NCI-H526 (cell line): Measurements from ENCODE around the gene CTRB2.

Source experiments
- DNase-seq, 2 experiments: peaks; one replicate each; lab custom pipeline; 2025; lab: John Stamatoyannopoulos, UW

The CTRB2 gene

DNA sequence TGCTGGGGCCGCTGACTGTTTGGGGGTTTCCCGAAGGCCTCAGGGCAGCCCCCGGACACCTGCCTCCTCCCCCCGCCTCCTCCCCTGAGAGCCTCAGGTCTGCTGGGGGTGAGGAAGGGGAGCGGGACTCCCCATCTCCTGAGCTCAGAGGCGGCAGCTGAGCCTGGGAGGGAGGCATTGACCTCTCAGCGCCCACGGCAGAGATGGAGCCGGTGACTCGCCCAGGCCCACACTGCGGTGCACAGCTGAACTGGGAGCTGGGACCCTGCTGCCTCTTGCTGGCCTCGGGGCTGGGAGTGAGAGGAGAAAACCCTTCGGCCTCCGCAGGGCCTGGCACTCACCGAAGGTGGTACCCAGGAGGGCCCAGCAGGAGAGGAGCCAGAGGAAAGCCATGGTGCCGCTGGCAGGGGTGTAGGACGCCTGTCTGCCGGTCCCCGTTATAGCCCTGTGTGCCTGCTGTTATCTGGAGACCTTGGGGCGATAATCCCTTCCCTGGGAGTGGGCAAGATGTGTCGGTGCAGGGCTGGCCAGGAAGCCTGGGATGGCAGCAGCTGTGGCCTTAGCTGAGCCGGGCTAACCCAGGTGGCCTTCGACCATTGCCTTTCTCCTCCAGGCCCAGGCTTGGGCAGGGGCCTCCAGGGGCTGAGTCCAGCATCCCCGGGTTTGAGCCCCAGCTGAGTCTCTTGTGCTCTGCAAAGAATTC is at the start of gene CTRB2:
Gene CTRB2, minus strand, starts transcription at position 413 of the 703 bp plus-strand sequence. Its CDS starts 20 bp downstream, at position 393.
- DNase-seq: no peak

DNA sequence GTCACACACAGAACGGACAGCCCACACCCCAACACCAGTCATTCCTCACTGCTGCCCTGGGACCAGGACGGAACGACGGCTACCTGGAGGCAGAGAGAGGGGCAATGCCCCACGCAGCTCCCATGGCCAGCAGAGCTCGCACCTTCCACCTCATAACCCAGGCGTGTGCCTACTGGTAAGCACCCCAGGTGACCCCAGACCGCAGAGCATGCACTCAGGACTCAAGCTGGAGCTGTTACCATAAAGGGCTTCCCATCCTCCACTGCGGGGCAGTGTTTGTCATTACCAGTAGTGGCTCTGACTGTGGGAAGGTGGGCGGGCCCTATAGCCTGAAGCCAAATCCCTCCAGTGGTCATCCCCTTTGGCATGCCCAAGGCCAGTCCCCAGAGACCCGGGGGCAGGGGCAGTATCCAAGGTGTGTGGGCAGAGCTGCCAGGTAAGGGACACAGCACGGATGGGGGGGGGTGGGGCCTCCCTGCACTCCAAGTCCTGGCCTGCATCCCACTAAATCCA is 49.2 kb upstream of the CTRB2 start:
- no peak for DNase-seq

DNA sequence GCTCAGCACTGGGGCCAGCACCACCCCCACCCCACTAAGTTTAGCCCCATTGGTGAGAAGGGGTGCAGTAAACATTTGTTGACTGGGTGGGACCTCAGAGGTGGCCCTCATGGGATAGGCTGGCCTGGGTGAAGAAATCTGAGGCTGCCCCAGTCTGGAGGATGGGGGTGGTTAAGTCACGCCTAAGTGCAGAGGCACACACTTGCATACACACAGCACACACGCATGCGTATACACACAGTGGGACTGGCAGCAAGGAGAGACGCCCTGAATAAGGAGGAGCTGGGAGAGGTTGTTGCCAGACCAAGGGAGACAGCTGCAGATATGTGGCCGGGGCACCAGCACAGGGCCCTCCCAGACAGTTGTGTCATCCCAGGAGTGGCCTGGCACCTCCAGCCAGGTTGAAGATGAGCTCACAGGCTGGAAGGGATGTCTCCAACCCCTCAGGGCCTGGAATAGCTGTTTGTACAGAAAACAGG is 47.4 kb upstream of the CTRB2 start:
- peak in 1 of 2 experiments; percentile 13 for DNase-seq

DNA sequence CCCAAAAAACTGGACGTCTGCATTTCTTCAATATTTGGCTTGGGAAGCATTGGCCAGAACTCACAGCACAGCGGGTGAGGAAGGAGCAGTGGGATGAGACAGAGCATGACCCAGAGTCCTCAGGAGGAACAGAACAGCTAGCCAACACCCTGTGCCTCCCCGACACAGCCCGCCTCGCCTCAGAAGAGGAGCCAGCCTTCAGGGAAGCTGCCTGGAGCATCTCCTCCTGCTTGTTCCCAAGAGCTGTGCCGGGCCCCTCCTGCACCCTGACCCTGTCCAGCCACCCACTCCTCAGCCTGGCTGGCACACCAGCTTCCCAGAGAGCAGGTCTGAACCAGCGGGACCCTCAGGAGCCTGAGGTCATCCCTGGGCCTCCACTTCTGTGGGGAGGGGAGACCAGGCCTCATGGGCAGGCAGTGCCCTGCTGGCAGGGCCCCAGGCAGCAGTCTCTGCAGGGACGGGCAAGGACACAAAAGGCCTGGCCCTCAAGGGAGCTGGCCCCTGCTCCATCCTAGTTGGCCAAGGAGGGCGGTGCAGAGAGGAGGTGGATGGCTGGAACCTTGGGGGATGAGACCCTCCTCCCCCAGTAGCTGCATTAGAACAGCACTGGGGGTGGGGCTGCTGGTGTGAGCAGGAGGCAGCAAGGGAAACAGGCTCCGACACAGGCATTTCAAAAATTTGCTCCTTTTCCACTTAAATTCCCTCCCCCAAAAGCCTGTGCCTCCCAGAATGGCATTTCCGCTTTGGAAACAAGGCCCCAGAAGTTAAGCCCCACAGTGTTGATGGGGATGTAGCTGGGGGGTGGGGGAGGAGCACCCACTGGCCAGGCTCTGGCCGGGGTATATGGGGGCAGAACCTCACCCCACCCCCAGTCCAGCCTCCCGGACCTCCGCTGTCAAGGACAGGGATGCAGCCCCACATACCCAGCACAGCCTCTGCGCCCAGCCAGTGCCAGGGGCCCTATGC is 46.3 kb upstream of the CTRB2 start:
- no peak for DNase-seq

DNA sequence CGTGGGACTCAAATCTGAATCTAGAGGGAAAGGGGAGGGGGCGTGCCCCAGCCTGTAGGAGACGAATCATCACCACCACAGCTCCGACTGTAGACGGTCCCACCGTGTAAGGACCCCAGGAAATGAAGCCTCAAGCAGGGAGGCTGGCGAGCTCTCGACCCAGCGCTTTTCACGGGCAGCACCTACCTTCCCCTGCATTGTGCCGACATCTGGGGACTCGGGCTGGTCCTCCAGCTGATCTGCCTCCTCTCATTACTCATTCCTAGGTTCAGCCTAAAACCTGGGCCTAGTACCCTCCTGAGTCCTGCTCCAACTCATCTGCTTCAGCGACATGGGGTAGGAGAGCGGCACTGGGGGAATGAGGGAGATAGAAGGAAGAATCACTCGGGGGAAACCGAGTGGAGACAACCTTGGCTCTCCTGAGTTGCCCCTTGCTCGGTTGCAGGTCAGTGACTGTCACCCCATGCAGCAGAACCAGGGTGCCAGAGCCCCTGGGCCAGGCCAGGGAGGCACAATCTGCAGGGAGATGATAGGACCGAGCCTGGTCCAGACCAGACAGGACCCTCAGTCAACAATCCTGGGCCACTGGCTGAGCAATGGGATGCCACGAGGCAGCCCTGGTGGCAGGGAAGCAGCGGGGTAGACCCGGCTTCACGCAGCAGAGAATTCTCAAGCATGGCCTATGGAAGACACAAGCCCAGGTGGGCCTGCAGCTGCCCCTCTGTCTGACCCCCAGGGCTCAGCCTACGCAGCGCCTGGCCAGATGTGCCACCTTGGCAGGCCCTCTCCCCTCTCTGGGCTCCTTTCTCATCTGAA is 45.3 kb upstream of the CTRB2 start:
- DNase-seq: no peak

DNA sequence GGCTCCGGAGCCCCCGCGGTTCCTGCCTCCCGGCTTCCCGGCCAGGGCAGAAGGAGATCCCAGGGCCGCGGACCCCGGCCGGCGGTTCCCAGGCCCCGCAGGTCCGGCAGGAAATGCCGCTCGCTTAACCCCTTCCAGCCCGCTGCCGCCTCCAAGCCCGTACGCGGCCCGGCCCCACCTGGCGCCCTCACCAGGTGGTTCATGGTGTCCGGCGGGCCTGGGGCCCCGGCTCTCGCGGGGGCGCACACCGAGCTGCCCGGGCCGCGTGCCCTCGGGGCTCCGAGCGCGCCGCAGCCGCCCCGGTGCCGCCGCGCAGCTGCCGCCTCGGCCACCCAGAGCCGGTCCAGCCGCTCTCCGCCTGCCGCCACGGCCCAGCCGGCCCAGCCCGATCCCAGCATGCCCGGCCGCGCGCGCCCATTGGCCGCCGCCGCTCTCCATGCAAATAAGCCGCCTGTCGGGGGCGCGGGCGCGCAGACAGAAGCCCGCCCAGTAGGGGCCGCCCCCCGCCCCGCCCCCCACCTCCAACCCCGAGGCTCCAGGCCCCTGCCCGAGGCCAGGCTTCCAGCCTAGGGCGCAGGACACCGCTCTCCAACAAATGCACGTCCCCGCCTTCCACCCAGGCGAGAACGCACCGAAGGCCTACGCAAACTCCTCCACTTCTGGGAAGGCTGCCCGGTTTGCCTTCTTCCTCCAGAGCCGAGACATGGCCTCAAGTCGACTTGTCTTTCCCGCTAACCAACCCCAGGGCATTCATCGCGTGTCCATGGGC is 44.5 kb upstream of the CTRB2 start, which contains the start of gene BCAR1:
Gene BCAR1, minus strand, starts transcription at position 345 of the 769 bp plus-strand sequence. Its CDS starts 142 bp downstream, at position 203.
- peak; percentile 18 to 83 for DNase-seq

DNA sequence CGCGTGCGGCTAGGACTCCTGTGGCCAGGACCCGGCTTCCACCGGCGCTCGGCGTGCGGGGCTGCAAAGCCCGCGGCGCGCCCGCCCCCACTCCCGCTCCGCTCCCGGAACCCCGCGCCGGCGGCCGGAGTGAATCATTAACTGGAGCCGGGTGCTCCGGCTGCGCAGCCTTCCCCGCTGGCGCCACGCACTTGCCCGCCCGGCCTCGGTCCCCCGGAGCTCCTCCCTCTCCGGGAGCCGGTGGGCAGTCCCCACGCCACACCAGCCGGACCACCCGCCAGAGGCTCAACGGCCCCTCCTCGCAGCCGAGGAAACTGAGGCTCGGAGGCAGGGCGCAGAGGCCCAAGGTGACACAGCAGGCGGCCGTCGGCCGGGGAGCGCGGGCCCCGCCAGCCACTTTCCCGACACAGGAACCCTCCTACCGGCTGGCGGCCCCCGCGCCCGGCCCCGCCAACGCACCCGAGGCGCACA is 43.9 kb upstream of the CTRB2 start:
- DNase-seq: peak in 1 of 2 experiments; percentile 50

DNA sequence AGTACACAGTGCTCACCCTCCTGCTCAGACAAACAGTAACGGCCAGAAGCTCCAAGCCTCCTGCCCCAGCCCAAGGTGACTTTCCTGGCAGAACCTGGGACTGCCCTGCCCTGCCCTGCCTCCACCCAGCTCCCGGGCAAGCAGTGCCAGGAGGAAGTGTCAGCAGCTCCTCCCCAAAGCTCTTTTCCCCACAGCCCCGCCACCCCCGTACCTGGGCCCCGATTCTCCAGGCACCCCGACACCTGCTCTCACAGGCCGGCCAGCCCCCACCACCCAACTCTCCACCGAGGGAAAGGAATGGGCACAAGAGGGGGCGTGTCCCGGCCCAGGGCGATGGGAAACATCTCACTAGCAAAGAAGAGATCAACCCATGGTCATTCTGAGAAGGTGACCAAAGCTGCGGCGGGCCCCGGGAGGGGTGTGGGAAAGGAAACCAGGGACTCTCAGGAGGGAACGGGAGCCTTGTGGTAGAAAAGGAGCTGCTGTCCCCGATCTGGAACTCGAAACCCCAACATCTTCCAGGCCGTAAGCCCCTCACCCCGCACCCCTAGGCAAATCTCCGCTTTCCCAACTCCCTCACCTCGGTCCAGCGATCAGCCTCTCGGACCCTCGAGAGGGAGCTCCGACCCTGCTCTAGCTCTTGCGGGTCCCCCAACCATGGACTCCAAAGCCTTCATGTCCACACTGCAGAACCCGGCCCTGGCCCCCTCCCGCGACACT is 43.3 kb upstream of the CTRB2 start:
- DNase-seq: no peak

DNA sequence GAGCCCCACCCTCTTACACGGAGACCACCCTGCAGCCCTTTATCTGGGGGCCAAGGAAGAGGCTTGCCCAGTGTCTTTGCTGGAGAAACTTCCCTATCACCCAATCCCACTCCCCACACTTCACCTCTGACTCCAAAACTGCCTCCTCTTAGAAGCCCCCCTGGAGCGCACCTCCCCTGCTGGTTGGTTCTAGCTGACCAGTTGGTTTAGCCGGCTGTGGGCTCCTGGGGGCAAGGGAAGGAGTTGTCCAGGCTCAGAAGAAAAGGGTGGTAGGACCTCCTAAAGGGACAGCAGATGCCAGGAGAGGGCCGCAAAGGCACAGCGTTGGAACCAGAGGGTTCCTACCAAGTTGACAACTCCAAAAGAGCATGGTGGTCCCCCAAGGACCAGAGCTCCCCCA is 42.5 kb upstream of the CTRB2 start:
- no peak for DNase-seq

DNA sequence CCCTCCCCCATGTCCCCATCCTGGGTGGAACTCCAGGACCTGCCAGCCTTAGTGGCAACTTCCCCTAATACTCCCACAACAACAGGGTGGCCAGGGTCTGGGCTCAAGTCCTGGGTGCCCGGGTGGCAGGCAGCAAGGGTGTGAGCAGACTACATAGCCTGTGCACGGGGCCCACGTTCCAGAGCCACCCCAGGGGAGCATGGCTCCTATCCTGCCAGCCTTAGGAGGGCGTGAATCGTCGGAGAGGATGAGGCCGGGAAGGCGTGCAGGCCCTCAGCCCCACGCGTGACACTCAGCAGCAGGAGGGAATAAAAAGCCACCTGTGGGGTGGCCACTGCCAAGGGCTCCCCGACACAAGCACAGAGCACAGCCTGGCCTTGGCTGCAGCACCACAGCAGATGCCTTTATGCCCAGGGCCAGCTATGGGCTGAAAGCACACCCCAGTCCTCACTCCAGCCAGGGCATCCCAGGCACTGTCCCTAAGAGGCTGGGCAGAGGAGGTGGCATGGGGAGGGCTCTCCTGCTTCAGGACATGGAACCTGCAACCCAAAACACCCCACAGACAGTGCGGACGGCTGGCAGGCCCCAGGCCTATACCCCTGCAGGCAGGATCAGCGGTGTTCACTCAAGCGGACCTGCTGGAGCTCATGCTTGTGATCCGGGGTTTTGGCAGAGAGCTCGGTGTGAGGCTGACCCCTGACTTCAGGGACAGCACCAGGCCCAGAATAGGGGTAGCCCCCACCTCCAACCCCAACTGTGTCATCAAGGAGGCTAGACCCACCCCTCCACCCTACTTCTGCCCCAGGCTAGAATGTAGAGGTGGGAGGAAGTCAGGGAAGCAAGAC is 41.8 kb upstream of the CTRB2 start:
- DNase-seq: no peak

DNA sequence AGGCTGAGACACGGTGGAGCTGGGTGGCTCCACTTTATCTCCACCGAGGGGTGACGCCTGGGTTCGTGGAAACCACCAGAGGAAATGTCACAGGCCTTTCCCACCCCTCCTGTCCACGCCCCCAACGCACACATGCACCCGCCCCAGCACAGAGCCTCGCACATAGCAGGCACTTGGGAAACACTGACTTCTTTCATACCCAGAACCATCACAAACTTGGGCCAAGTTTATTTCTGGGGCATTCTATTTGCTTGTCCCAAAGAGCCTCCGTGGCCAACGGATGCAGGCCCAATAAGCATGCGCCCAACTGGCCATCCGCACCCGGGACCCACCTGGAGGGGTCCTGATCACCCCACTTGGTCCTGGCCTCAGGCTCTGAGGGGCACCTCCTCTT is 41.2 kb upstream of the CTRB2 start:
- DNase-seq: no peak

DNA sequence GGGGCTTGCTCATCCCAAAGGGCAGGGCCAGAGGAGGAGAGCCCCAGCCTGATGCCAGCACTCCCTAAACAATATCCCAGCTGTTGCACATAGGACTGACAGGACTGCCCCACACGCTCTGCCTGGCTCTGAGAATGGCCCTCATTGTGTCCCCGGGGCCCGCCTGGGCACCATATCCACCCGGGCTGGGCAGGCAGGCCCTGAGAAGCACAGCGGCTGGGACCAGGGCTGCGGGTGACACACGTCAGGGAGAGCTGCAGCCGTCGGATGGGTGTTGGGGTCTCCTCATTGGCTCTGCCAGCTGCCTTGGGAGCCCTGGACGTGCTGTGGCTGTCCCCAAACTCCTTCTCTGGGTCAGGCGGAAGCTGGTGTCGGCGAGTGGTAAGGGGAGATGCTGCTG is 40.3 kb upstream of the CTRB2 start:
- no peak for DNase-seq

DNA sequence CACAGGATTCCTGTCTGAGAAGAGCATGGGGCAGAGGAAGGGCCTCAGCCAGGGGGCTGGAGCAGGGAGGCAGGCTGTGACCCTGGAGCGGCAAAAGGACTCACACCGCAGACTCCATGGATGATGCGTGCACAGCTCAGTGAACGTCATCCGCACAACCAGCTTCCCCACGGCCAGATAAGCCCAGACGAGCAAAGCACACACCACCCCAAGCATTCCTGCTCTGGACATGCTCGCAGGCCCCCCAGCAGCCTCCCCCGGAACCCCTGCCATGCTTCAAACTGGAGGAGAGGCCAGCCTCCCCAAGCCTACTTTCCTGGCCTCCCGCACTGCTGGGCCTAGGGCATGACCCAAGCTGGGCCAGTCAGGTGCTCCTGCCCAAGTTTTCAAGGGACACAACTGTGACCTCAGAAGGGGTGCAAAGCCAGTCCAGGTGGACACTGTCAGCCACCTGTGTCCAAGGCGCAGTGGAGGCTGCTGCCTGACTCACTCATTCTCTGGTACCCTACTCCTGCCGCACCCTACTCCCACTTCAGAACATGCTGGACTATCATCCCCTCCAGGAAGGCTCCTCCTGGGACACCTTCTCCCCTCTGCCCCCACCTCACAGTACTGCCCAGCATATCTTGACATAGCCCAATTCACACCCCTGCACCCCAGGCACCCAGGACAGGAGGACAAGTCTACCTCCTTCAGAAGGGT is 39.7 kb upstream of the CTRB2 start:
- no peak for DNase-seq

DNA sequence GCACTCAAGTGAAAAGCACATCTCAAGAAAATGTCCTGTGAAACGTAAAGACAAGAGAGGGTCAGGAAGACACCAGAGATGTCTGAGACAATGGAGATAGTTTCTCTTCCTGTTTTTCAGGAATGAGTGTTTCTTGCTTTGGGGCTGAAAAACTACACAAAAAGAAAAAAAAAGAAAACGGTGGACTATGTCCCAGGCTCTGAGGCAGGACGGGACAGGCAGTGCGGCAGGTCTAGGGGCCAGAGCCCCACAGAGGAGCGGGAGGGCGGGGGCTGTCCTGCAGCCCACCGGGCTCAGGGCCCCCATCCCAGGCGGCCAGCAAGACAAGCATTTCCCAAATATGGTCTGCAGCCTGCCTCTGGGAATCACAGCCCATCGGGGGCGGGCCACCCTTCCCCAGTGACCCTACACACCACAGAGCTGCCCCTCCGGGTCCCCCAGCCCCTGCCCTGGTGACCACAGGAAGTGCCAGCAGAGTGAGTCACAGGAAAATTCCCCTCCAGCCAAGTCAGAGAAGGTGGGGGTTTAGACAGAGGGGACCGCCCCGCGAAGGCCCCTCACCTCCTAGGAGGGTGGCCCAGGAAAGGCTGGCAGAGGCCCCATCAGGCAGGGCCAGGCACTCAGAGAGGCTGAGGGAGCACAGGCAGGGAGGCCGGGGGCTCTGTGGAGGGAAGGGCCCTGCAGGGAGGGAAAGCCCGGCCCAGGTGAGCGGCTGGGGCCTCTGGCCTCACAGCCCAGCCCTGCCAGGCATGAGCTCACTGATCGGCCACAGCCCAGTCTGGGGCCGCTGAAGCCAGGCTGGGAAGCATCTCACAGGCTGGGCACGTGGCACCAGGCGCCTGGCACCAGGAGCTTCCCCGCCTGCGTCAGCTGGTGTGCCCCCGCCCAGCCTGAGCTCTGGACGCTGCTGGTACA is 38.1 kb upstream of the CTRB2 start:
- DNase-seq: peak in 1 of 2 experiments; percentile 22

DNA sequence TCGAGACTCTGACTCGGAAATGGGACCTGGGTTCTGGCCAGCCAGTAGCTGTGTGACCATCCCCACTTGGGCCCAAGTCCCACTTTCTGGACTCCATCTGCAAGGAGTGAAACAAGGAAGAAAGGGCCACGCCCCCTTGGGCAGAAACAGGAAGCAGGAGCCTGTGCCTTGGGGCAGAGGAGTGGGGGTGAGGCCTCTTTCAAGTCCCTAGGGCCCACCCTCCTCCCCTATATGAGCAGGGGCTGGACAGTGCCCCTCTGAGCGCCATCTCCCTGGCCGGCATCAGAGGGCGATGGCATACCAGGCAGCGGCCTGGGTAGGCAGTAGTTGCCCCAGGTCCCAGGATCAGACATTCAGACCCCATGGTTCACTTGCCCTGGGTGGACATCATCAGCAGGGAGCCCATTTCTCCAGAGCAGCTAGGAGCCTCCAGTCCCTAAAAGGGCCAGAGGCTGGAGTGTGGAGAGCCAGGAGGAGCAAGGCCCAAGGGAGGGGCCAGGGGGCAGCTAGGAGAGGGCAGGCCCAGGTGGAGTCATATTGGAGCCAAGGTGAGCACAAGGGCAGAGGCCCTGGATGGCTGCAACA is 37.4 kb upstream of the CTRB2 start:
- DNase-seq: no peak

DNA sequence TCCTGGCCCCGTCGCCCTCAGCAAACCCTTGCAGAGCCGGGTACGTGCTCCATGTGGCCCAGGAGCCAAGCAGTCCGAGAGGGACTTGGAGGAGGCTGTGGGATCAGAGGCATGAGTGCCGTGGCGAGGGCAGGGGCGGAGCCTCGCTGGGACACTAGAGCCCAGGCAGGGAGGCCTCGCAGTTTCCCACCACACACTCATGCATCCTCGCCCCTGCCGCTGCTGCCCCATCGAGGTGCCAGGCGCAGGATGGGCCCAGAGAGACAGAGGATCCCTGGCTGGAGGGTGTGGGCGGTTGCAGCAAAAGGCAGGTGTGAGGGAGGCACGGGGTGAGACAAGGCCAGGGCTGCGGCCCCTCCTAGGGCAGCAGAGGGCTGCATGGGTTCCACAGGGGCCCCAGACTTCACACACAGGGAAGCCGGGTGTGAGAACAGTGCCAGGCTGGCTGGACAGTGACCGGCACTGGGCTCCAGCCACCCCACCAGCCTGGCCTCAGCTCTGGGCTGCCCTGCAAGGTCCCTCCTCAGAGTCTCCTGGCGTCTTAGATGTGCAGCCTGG is 36.8 kb upstream of the CTRB2 start:
- DNase-seq: no peak
